Skin of body (tissue), 3 donors: ENCODE measurements around the gene CMTM5. TPM values are rescaled to one million over a fixed set of nuclear protein-coding genes. Genes with fewer than 3 reads are reported as not detected.
A peak's percentile ranks its signal among the peaks of the same experiment; 100 is the strongest.
"Not testable (repeated sequence)": the region's sequence is repeated elsewhere in the genome, so short reads cannot be mapped to it uniquely, and the experiment has no call there.

Experiments used
- DNase-seq: peaks from one replicate; lab custom pipeline; 2025; lab: John Stamatoyannopoulos, UW
- small RNA-seq: library from RNA; depleted of rRNA; stranded (forward); fragments of <200 nt; gene quantifications from one replicate; pipeline ENCODE3, GENCODE V24; 2014; ENCODE audit warnings: low replicate concordance
- total RNA-seq: library from RNA; depleted of rRNA; stranded (reverse); fragments of >200 nt; gene quantifications from one replicate; pipeline ENCODE4 v1.2.3, GENCODE V29; 2014

CMTM5 gene
- total RNA-seq, 1 donor from 2014 or later = 2.7 TPM

DNA sequence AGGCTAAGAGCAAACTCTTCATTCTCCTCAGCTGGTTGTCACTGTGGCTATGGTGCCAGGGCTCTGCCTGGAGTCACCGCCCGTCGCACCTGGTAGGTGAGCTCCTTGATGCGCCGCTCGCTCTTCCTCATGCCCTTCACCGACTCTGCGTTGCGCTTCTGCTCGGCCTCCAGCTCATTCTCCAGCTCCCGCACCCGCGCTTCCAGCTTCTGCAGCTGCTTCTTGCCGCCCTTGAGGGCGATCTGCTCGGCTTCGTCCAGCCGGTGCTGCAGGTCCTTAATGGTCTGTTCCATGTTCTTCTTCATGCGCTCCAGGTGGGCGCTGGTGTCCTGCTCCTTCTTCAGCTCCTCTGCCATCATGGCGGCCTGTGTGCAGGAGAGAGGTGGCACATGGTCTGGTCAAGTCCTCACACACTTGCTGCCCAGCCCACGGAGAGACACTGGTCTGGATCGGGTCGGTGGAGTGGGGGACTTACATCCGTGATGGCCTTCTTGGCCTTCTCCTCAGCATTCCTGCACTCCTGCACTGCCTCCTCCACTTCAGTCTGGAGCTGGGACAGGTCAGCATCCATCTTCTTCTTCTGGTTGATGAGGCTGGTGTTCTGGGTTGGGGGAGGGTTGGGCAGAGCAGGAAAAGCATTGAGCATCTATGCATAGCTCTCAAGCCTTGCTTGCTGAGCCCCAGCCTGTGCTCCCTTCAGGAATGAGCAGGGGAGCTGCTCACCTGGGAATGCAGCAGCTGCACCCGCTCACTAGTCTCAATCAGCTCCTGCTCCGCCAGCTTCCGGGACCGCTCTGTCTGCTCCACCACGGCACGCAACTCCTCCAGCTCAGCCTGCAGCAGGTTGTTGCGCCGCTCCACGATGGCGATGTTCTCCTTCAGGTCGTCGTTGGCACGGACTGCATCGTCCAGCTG is 38.3 kb downstream of the CMTM5 start:
- DNase-seq = no peak

DNA sequence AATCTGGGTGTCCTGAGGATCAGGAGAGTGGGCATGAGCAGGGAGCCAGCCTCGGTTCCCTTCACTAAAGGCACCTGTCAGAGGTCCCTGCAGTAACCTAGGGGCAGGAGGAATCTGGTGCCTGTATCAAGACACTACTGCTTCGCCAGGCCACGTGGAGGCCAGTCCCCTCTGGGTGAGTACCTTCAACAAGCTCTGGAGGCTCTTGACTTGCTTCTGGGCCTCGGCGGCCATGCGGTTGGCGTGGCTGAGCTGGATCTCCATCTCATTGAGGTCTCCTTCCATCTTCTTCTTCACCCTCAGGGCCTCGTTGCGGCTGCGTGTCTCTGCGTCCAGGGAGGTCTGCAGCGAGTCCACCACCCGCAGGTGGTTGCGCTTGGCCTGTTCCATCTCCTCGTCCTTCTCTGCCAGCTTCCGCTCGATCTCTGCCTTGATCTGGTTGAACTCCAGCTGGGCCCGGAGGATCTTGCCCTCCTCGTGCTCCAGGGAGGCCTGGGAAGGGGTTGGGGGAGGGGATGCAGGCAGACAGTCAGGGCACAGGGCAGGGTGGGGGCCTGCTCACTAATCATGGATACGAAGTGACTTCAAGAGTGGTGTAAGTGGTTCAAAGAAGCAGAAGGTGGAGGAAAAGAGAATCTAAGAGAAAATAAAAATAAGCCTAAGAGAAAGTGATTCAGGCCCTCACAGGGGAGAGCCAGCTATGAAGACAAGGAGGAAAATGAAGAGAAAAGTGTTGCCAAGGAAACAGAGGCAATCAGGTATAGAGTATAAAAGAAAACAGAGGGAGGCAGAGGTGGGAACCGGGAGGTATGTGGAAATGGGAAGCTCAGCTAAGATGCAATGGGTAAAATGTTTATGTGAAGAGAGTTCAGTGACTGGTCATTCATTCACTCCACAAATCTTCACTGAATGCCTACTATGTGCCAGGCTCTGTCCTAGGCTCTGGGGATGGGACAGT is 39.3 kb downstream of the CMTM5 start:
- no peak for DNase-seq

GRCh38 chr14:23416801-23417200 is 40.0 kb downstream of the CMTM5 start:
- DNase-seq = no peak

DNA sequence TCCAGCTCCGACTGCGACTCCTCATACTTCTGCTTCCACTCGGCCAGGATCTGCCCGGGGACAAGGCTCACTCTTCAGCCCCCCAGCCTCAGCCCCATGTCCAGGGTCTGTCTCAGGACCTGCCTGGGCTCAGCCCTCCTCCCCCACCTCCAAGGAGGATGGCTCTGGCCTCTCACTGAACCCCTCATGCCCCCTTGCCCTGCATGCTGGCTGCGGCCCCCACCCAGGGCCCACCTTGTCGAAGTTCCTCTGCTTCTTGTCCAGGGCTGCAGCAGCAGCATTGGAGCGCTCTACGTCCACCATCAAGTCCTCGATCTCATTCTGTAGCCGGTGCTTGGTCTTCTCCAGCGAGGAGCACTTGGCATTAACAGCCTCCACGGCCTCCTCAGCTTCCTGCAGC is 40.4 kb downstream of the CMTM5 start:
- not testable (repeated sequence) for DNase-seq

GRCh38 chr14:23418021-23418420 is 41.2 kb downstream of the CMTM5 start:
- no peak for DNase-seq

DNA sequence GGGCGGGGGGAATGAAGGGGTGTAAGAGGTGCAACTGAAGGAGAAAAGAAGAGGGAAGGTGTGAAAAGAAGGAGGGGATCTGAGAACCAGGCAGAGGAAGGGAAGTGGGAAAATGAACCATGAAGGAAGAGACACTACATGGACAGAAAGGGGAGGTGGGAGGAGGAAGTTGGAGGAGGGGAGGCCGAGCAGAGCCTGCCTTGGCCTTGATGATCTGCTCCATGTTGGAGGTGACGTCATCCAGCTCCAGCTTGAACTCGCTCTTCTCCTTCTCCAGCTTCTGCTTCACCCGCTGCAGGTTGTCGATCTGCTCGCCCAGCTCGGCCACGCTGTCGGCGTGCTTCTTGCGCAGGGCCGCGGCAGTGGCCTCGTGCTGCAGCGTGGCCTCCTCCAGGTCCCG is 42.8 kb downstream of the CMTM5 start:
- not testable (repeated sequence) for DNase-seq

DNA sequence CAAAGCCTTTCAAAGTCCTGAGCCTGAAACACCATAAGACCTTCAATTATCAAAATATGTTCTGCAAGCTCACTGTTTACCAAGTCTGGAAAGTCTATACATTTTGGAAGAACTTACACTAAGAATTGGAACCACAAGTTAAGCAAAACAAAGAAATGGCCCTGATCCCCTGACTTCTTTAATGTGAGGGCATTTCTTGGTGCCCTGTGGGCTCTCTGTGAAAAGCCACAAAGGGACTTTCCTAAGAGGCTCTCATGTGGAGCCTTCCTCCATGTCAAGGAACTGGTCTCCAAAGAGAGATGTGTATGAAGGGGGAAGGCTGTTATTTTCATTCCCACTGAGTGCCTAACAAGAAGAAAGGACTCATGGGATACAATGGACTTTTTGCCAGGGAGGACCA is 44.7 kb downstream of the CMTM5 start:
- DNase-seq = no peak

GRCh38 chr14:23423657-23424056 is 46.8 kb downstream of the CMTM5 start:
- no peak for DNase-seq

DNA sequence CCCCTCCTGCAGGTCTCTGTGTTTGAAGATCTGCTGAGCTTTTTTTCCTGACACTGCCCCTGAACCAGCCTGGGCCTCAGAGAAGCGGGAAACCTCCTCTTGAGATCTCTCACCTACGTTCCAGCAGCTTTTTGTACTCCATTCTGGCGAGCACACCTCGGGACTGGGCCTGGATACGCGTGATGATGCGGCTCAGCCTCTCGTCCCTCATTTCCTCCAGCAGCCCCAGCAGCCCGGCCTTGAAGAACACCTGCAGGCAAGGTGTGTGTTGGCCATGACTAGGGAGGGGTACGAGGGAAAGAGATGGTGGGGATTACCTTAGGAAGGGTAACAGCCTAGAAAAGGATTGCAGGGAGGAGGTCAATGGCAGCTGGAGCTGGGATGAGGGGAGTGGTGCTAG is 48.3 kb downstream of the CMTM5 start:
- DNase-seq = no peak

DNA sequence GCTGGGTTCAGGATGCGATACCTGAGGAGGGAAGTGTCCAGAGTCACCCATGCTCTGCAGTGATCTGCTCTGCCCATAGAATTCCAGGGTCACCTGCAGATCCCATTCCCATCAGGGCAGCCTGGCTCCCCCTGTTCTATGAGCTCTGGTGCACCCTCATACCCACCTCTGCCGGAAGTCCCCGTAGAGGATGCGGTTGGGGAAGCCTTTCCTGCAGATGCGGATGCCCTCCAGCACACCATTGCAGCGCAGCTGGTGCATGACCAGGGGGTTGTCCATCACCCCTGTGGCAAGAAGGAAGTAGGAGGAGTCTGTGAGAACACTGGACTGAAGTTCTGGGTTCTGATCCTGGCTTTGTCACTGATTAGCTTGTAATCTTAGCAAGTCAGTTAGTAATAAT is 49.0 kb downstream of the CMTM5 start:
- not testable (repeated sequence) for DNase-seq

- no peak for DNase-seq
These were observed 52.0 kb downstream of the CMTM5 start for GRCh38 chr14:23428686-23429495.

Small RNA genes within 50 kb of the gene (small RNA-seq; reads per million reads assigned to genes)
- not detected for gene MIR208A
- 1.6 reads per million, percentile 84 among the genes with 10 or more reads in this experiment for gene MIR208B

Other genes starting within 250 kb of the CMTM5 start
- gene SLC7A8, start 193.4 kb upstream of the CMTM5 start, total RNA-seq = 27.5 TPM
- gene RNF212B, start 139.1 kb upstream of the CMTM5 start, total RNA-seq = not detected
- 4.0 TPM for gene HOMEZ, start 90.9 kb upstream of the CMTM5 start, total RNA-seq
- gene PPP1R3E, start 74.2 kb upstream of the CMTM5 start, total RNA-seq = 6.0 TPM
- gene BCL2L2, start 70.2 kb upstream of the CMTM5 start, total RNA-seq = 18.7 TPM
- 65.8 TPM for gene PABPN1, start 55.6 kb upstream of the CMTM5 start, total RNA-seq
- 13.1 TPM for gene SLC22A17, start 24.2 kb upstream of the CMTM5 start, total RNA-seq
- gene EFS, start 11.9 kb upstream of the CMTM5 start, total RNA-seq = 24.1 TPM
- not detected for gene IL25, start 4.2 kb upstream of the CMTM5 start, total RNA-seq
- gene MYH6, start 31.2 kb downstream of the CMTM5 start, total RNA-seq = 0.30 TPM
- gene MYH7, start 58.6 kb downstream of the CMTM5 start, total RNA-seq = 84.4 TPM
- gene NGDN, start 92.7 kb downstream of the CMTM5 start, total RNA-seq = 58.2 TPM
- 0.39 TPM for gene ZFHX2, start 174.7 kb downstream of the CMTM5 start, total RNA-seq
- gene THTPA, start 179.2 kb downstream of the CMTM5 start, total RNA-seq = 9.4 TPM
- gene AP1G2, start 190.7 kb downstream of the CMTM5 start, total RNA-seq = 32.8 TPM
- 0.39 TPM for gene JPH4, start 201.7 kb downstream of the CMTM5 start, total RNA-seq